ENCODE results near the gene KIAA1958.
A peak's percentile ranks its signal among the peaks of the same experiment; 100 is the strongest.
"Not testable (repeated sequence)": the region's sequence is repeated elsewhere in the genome, so short reads cannot be mapped to it uniquely, and the experiment has no call there.

The KIAA1958 gene

DNA sequence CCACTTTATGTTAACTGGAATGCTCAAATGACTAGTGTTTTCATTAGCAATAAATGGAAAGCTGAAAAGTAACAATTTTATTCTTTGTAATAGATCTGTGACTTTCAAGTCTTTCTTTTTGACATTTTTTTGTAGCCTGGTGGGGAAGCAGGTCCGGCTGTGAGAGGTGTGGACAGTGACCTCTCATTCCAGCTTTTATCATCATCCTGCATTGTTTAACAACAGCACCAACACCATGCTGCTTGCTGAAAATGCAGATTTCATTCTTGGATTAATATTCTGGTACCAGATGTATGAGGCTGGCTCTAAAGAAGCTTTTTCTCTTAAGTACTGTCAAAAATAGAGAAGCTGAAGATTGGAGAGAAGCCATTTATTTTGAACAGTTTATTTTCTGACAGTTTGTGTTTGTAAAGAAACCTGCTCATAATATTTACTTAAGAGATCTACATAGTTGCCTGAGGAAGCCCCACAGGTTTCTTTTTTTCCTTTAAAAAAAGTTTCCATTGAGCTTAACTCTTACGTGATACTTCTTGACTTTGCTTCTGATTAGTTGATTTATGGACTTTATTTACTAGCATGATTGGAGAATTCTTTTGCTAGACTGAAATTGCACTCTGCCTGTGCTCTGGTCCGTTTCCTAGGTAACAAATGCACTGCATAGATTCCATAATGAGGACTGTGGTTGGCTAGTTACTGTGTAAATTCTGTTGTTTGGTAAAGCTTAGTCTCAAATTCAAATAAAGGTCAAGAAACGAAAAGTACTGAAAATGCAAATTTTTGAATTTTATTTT is 3.4 kb downstream of the KIAA1958 start:
- no peak for DNase-seq

DNA sequence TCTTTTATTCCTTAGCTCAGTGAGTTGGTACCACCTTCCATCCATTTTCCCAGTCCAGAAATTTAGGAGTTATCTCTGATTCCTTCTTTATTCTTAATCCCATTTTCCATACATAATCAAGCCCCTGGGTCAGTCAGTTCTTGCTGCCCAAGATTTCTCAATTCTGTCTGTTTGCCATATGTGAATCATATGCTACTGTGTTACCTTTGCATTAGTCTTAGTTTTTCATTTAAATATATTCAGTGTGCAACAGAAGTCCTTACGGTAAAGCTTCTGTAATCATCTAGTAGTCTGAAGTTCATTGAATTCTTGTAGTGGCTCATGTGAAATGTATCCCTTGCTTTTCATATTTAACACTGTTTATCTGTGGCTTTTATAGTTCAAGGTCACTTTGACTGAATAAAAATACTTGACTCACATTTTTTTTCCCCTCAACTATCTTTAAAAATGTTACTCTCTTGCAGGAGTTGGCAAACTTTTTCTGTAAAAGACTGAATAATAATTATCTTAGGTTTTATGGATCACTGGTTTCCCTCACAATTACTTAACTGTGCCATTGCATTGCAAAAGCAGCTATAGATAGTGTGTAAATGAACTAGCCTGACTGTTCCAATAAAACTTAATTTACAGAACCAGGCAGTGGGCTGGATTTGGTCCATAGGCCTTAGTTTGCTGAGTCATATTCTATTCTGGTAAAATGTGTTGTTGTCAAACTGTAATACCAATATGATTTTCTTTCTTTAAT is 6.9 kb downstream of the KIAA1958 start:
- no peak for DNase-seq

GRCh38 chr9:112494153-112494552 is 7.5 kb downstream of the KIAA1958 start:
- DNase-seq, result no peak

DNA sequence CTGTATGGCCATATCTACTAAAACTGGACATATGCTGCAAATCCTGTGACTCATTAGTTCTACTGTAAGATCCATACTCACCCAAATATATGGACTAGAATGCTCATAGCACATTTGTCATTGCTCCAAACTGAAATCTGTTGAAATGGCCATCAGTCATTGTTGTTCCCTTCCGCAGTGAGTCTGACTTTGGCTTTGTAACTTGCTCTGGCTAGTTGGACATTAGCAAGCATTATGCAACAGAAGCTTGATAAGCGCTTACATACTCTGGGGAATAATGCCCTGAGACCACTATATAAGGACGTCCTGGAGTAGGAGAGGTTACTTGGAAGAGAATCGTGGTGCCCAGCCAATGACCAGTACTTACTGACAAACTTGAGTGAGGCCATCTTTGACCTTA is 9.0 kb downstream of the KIAA1958 start:
- no peak for DNase-seq

GRCh38 chr9:112496074-112496722 is 9.6 kb downstream of the KIAA1958 start:
- no peak for DNase-seq

DNA sequence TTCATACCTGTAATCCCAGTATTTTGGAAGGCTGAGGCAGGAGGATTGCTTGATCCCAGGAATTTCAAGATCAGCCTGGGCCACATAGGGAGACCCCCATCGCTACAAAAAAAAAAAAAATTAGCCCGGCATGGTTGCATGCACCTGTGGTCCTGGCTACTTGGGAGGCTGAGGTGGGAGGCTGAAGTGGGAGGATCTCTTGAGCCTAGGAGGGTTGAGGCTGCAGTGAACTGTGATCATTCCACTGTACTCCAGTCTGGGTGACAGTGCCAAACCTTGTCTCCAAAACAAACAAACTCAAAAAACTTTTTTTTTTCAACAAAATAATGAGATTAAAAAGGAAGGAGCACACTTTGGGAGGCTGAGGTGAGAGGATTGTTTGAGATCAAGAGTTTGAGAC is 14.2 kb downstream of the KIAA1958 start:
- no peak for DNase-seq

GRCh38 chr9:112501287-112501686 is 14.7 kb downstream of the KIAA1958 start:
- DNase-seq, result no peak

DNA sequence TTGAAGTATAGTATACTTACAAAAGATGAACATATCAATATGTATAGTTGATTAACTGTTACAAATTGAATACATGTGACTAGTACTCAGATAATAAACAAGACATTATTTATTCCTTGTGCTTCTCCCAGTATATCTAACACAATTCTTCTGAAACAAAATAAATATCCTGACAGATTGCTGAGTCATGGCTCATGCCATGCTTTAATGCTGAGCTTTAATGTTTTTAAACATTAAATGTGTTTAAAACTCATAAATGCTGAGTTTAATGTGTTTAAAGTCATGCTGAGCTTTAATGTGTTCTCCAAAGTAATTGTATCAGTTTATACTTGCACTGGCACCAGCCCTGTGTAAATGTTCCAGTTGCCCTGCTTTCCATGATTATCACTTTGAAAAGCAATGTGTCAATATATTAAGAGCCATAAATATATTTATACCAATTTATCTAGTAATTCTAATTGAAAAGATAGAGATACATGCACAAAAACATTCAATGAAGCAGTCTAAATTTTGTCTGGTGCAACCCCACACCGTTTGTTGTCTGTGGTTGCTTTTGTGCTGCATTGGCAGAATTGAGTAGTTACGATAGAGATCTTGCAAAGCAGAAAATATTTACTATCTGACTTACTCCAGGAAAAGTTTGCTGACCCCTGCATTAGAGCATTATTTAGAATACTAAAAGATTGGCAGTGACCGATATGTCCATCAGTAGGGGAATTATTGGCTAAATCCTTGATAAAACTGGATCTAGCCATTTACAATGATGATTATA is 15.7 kb downstream of the KIAA1958 start:
- DNase-seq, result no peak

DNA sequence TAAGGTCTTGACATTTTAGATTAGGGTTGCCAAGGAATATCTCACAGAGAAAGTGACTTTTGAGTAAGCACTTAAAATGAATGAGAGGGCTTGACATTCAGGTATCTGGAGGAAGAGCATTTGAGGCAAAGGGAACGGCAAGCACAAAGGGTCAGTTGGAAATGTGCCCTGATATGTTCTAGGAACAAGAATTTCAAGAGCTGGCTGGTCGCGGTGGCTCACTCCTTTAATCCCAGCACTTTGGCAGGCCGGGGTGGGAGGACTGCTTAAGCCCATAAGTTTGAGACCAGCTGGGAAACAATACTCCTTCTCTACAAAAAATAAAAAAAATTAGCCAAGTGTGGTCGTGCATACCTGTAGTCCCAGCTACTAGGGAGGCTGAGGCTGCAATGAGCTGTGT is 16.5 kb downstream of the KIAA1958 start:
- no peak for DNase-seq

- no peak for DNase-seq
Measured at GRCh38 chr9:112505086-112505485, 18.5 kb downstream of the KIAA1958 start.

DNA sequence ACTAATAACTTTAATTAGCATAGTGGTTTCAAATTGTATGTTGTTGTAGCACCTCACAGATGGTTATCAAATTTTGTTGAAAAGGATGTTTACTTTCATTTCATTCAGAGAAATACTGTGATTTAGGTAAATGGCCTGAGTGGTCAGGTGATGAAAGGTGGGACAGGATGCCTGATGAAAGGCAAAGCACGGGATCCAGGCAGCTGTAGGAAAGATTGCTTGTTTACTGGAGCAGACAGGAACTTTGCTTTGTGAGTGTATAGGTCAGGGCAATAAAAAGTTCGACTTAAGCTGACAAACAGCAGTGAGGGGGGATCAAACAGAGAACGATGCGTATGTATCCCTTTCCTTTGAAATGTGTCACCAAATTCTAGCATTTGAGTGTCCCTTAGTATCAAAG is 19.0 kb downstream of the KIAA1958 start:
- no peak for DNase-seq

DNA sequence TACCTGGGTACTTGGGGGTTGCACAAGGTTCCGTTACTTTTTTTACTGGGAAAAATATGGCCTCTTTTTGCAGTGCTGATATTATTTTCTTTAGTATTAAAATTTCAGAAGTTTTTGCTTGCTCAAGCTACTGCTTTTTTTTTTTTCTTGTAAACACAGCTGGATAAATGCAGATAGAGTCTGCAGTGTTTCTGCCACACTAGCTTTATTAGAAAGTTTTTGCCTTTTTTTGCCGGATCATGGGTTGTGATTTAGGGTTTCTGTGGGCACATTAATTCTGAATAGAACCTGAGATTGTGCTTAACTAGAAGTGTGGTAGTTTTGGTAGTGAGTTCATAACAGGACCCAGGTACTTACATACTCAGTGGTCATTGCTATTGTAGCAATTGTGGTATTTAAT is 19.9 kb downstream of the KIAA1958 start:
- no peak for DNase-seq

- DNase-seq, result no peak
Measured at GRCh38 chr9:112507001-112507680, 20.5 kb downstream of the KIAA1958 start.

- no peak for DNase-seq
Measured at GRCh38 chr9:112508377-112508776, 21.8 kb downstream of the KIAA1958 start.

DNA sequence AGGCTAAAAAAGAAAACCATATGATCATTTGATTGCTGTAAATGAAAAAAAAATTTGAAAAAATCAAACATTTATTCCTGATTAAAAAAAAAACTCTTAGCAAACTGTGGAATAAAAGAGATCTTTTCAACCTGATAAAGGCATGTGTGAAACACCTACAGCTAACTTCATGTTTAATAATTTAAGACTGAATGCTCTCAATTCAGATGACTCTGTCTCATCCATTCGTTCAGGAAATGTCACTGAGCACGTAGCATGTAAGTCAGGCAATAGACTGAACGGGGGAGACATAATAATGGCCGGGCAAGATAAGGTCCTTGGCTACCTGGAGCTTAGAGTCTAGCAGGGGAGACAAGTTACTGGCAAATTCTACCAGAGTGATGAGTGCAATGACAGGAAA is 25.8 kb downstream of the KIAA1958 start:
- not testable (repeated sequence) for DNase-seq

DNA sequence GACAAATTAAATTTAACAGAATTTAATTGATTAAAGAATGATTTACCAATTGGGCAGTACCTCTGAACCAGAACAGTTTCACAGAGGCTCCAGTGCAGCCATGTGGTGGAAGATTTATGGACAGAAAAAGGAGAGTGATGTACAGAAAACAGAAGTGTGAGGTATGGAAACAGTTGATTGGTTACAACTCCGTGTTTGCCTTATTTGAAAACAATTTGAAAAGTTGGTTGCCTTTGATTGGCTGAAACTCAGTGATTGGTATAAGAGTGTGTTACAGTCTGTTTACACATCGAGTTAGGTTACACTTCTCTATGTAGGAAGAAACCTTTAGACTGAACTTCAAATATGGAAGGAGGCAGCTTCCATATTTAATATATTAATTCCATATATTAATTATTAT is 30.1 kb downstream of the KIAA1958 start:
- DNase-seq, result no peak

DNA sequence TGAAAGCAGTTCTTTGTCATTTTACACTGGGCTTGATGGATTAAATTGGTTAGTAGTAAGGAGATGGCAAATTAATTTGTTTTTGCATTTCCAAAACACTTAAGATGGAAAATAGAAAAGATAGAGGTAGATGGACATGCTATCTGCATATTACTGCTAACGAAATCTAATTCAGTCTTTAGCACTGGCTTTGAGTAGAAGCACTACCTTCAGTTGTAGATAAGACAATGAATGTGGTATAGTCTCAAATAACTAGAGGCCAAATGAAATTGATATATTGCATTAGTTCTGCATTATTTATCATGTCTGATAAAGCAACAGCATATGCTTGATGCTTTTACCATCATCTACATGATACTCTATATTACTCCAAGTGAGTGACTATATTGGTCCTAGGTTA is 33.4 kb downstream of the KIAA1958 start:
- DNase-seq, result no peak

DNA sequence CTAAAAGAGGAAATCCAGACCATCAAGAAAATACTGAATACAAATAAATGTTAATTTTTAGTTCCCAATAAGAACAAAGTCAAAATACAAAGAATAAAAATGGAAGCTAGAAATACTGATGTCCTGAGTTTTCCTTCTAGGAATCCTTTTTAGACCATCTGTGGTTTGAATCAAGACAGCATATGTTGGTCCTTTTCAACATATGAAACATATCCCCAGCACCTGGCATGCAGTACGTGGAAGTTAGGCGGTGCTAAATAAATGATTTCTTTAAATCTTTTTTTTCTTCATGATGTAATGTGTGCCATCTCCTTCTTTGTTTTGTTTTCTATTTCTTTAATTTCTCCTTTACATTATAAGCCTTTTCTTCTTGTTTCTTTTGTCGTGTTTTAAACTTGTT is 34.0 kb downstream of the KIAA1958 start:
- peak in 1 of 2 experiments; percentile 16 for DNase-seq

GRCh38 chr9:112526973-112527372 is 40.3 kb downstream of the KIAA1958 start:
- no peak for DNase-seq

- DNase-seq, result no peak
Measured at GRCh38 chr9:112527959-112528358, 41.3 kb downstream of the KIAA1958 start.

- DNase-seq, result no peak
Measured at GRCh38 chr9:112529316-112529715, 42.7 kb downstream of the KIAA1958 start.

GRCh38 chr9:112530751-112531205 is 44.2 kb downstream of the KIAA1958 start:
- DNase-seq, result no peak

Data from NCI-H446 (cell line).